ENCODE results near the gene RNF183. TPM values are rescaled to one million over a fixed set of nuclear protein-coding genes. Genes with fewer than 3 reads are reported as not detected.

RNF183 gene
- polyA plus RNA-seq, 4 donors: 0.54 to 1.7 (median 0.62) TPM; not detected in 1

DNA sequence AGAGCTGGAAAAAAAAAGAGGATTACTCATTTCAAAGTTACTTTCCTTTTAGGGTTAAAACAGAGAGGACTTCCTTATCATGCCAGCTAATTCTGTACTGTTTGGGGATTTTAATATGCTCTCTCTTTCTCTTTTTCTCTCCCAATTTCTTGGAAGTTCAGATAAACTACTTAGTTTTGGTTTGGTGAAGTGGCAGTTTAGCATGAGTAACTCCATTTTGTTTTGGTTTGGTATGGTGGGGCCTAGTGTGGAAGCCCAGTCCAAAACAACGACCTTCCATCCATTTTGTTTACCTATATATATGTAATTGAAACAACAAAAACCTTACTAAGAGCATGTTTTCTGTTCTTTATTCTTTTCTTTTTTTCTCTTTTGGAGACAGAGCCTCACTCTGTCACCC, 42.5 kb upstream of the RNF183 start:
- FAIRE-seq: no peak
- 0 to 36% (median 3%) methylated on average over 1 of the region's 1 CpG for WGBS, 3 donors
- H3K4me3 ChIP-seq (ENCODE audit: low read depth in 1 of 3, low read length in 3 of 3): no peak overlapping the region
- H3K9me3 ChIP-seq (ENCODE audit: control insufficient read depth in 2 of 2, insufficient read depth in 1 of 2, low read depth in 1 of 2, low read length in 1 of 2): no peaks in the 10 kb centered on the region
- peak overlapping the region in 1 of 3 donors; percentile 5 for H3K27ac ChIP-seq (ENCODE audit: low read depth in 1 of 3, low read length in 2 of 3)
- H3K4me1 ChIP-seq (ENCODE audit: control insufficient read depth in 3 of 3, insufficient read depth in 2 of 3, low read depth in 1 of 3, low read length in 2 of 3): peaks cover 0 to 38% (median 0%) of the 10 kb centered on the region in 3 donors
- DNase-seq: no peak
- H3K36me3 ChIP-seq (ENCODE audit: control insufficient read depth in 3 of 3, insufficient read depth in 2 of 3, low read depth in 1 of 3, low read length in 3 of 3): no peaks in the 10 kb centered on the region
- peaks cover 0 to 4% (median 0%) of the 10 kb centered on the region in 3 donors for H3K27me3 ChIP-seq (ENCODE audit: control insufficient read depth in 3 of 3, insufficient read depth in 3 of 3, low read length in 3 of 3)

DNA sequence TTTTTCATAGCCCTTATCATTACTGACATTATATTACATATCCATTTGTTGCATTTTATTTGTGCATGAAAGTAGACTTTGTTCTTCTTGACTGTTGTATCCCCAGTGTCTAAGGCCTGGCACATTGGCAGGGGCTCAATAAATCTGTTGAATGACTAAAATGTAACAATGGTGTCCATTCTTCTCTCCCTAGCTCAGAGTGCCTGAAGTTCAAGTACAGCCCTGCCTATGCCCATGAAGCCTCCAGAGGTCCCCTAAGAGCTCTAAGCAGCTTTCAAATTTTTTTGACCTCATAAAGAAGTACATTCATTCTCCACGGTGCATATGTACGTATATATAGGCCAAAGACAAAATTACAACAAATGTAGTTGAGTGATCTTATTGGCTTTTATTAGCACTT, 42.0 kb upstream of the RNF183 start:
- peak; percentile 44 to 45 for DNase-seq

DNA sequence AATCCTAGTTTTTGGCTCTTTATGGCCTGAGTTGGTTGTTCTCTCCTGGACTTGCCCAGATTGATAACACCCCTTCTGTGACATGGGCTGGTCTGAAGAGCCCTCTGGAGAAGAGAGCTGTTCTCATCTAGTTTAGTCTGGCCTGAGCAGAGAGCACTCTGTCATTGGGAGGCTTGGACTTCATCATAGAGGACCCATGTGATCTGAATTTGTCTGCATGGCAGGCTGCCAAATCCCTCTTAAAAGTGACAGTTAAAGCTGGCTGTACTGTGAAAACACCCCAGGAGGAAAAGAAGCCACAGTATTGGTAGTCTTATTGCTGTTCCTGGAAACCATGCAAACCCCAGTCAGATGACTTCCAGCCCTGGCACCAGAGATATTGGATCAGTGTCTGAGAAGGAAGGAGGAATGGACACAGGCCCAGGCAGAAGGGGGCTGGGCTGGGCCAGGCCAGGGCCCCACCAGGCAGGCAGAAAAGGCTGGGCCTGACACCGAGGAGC, 40.6 kb upstream of the RNF183 start:
- H3K36me3 ChIP-seq (ENCODE audit: control insufficient read depth in 3 of 3, insufficient read depth in 2 of 3, low read depth in 1 of 3, low read length in 3 of 3): no peaks in the 10 kb centered on the region
- H3K27me3 ChIP-seq (ENCODE audit: control insufficient read depth in 3 of 3, insufficient read depth in 3 of 3, low read length in 3 of 3): no peaks in the 10 kb centered on the region
- WGBS, 3 donors: 23 to 33% (median 27%) methylated on average over 1 of the region's 1 CpG
- peaks cover 0 to 33% (median 8%) of the 10 kb centered on the region in 3 donors for H3K4me1 ChIP-seq (ENCODE audit: control insufficient read depth in 3 of 3, insufficient read depth in 2 of 3, low read depth in 1 of 3, low read length in 2 of 3)
- peak overlapping the region in 2 of 3 donors; percentile 51 to 64 for H3K27ac ChIP-seq (ENCODE audit: low read depth in 1 of 3, low read length in 2 of 3)
- no peak overlapping the region for H3K4me3 ChIP-seq (ENCODE audit: low read depth in 1 of 3, low read length in 3 of 3)
- DNase-seq: peak; percentile 42 to 56
- H3K9me3 ChIP-seq (ENCODE audit: control insufficient read depth in 2 of 2, insufficient read depth in 1 of 2, low read depth in 1 of 2, low read length in 1 of 2): no peaks in the 10 kb centered on the region
- no peak for FAIRE-seq

More for the DNA sequence above, 42.0 kb upstream of the RNF183 start:
- Histone ChIP-seq H3K36me3 (ENCODE audit: control insufficient read depth in 3 of 3, insufficient read depth in 2 of 3, low read depth in 1 of 3, low read length in 3 of 3) (no peaks in the 10 kb centered on the region), H3K9me3 (ENCODE audit: control insufficient read depth in 2 of 2, insufficient read depth in 1 of 2, low read depth in 1 of 2, low read length in 1 of 2) (no peaks in the 10 kb centered on the region), H3K4me1 (ENCODE audit: control insufficient read depth in 3 of 3, insufficient read depth in 2 of 3, low read depth in 1 of 3, low read length in 2 of 3) (peaks cover 0 to 33% (median 0%) of the 10 kb centered on the region in 3 donors), H3K4me3 (ENCODE audit: low read depth in 1 of 3, low read length in 3 of 3) (no peak overlapping the region), H3K27me3 (ENCODE audit: control insufficient read depth in 3 of 3, insufficient read depth in 3 of 3, low read length in 3 of 3) (peaks cover 0 to 4% (median 0%) of the 10 kb centered on the region in 3 donors), H3K27ac (ENCODE audit: low read depth in 1 of 3, low read length in 2 of 3) (peak overlapping the region in 1 of 3 donors; percentile 5)
- FAIRE-seq: no peak
- WGBS, 3 donors: 12 to 48% (median 22%) methylated on average over 2 of the region's 2 CpGs

DNA sequence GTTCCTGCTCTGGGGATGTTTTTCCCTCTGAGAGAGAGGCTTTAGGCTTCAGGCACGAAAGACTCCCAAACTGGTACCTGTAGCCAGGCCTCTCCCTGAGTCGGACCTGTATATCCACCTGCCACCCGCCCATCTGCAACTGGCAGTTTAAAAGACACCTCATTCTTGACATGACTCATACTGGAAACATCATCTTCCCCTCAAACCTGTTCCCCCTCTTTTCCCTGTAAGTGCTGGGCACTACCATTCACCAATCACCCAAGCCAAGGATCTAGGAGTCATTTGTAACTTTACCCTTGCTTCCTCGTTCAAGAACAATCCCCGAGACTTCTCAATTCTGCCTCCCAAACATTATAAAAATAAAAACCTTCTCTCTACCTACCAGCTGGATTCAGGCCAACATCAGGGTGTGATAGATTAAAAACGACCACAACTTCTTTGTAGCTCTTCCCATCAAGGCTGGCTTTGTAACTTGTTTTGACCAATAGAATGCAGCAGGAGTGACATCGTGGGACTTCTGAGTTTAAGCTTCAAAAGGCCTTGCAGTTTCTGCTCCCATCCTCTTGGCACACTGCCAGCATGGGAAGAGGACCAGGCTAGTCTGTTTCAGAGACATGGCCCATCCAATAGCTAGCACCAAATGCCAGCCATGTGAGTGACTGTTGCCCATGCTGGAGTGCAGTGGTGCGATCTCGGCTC, 38.7 kb upstream of the RNF183 start:
- no peak for FAIRE-seq
- Histone ChIP-seq H3K36me3 (ENCODE audit: control insufficient read depth in 3 of 3, insufficient read depth in 2 of 3, low read depth in 1 of 3, low read length in 3 of 3) (no peaks in the 10 kb centered on the region), H3K4me3 (ENCODE audit: low read depth in 1 of 3, low read length in 3 of 3) (no peak overlapping the region), H3K9me3 (ENCODE audit: control insufficient read depth in 2 of 2, insufficient read depth in 1 of 2, low read depth in 1 of 2, low read length in 1 of 2) (no peaks in the 10 kb centered on the region), H3K27me3 (ENCODE audit: control insufficient read depth in 3 of 3, insufficient read depth in 3 of 3, low read length in 3 of 3) (no peaks in the 10 kb centered on the region), H3K27ac (ENCODE audit: low read depth in 1 of 3, low read length in 2 of 3) (no peak overlapping the region), H3K4me1 (ENCODE audit: control insufficient read depth in 3 of 3, insufficient read depth in 2 of 3, low read depth in 1 of 3, low read length in 2 of 3) (peaks cover 0 to 20% (median 8%) of the 10 kb centered on the region in 3 donors)
- WGBS, 3 donors: 46 to 62% (median 60%) methylated on average over 9 of the region's 9 CpGs
- no peak for DNase-seq

DNA sequence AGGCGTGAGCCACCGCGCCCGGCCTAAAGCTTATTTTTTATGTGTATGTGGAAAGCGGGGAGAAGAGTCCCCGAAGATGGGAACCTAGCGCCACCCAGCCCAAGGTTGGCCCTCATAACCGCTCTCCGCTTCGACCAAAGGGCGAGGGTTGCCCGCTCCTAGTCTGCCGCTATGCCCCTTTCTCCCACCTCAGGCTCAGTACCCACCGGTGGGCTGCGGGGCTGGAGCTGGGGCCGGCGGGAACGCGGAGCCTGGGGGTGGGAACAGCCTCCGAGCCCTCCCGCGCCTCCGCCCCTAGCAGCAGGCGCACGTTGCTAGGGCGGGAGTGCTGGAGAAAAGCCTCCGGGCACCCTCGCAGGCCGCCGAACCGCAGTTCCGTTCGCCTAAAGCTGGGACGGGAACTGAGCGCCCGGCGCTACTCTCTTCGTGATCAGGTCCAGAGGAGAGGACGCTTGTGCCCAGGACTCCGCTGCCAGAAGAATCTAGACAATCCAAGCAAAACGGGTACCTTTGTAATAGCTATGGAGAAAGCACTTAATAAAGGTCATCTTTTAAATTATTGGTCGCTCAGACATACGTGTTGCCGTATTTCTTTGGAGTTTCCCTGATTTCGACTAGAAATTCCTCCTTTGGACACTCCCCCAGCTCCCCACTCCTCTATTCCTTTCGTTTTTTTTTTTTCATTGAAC, 37.0 kb upstream of the RNF183 start, which contains the start of gene WDR31:
Gene WDR31 (minus strand): TSS at position 265 of the 689 bp plus-strand sequence. CDS start 8,253 bp downstream, outside the sequence.
- Histone ChIP-seq H3K27me3 (ENCODE audit: control insufficient read depth in 3 of 3, insufficient read depth in 3 of 3, low read length in 3 of 3) (no peaks in the 10 kb centered on the region), H3K36me3 (ENCODE audit: control insufficient read depth in 3 of 3, insufficient read depth in 2 of 3, low read depth in 1 of 3, low read length in 3 of 3) (no peaks in the 10 kb centered on the region), H3K4me1 (ENCODE audit: control insufficient read depth in 3 of 3, insufficient read depth in 2 of 3, low read depth in 1 of 3, low read length in 2 of 3) (peaks cover 0 to 15% (median 8%) of the 10 kb centered on the region in 3 donors), H3K9me3 (ENCODE audit: control insufficient read depth in 2 of 2, insufficient read depth in 1 of 2, low read depth in 1 of 2, low read length in 1 of 2) (no peaks in the 10 kb centered on the region), H3K4me3 (ENCODE audit: low read depth in 1 of 3, low read length in 3 of 3) (peak within 1 kb of the TSS; percentile 66 to 84 (median 79)), H3K27ac (ENCODE audit: low read depth in 1 of 3, low read length in 2 of 3) (peak within 1 kb of the TSS in 2 of 3 donors; percentile 76 to 79)
- FAIRE-seq (no peak), DNase-seq (peak; percentile 85 to 95)
- WGBS, 3 donors: 0 to 1% (median 1%) methylated on average over 42 to 46 of the region's 46 CpGs

DNA sequence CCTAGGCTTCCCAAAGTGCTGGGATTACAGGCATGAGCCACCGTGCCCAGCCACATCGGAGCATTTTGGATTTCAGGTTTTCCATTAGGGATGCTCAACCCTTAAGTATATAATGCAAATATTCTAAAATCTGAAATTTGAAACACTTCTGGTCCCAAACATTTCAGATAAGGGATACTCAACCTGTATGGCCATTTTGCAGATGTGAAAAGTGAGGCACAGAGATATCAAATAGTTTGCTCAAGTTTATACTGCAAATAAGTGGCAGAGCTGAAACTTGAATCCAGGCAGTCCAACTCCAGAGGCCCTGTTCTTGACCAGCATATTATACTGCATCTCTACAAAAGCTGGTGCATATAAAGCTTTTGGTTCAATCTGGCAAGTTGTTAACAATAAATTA, 34.5 kb upstream of the RNF183 start:
- WGBS, 3 donors: 95 to 96% (median 95%) methylated on average over 2 of the region's 2 CpGs
- Histone ChIP-seq H3K27ac (ENCODE audit: low read depth in 1 of 3, low read length in 2 of 3) (no peak overlapping the region), H3K4me1 (ENCODE audit: control insufficient read depth in 3 of 3, insufficient read depth in 2 of 3, low read depth in 1 of 3, low read length in 2 of 3) (peaks cover 0 to 8% (median 5%) of the 10 kb centered on the region in 3 donors), H3K36me3 (ENCODE audit: control insufficient read depth in 3 of 3, insufficient read depth in 2 of 3, low read depth in 1 of 3, low read length in 3 of 3) (no peaks in the 10 kb centered on the region), H3K27me3 (ENCODE audit: control insufficient read depth in 3 of 3, insufficient read depth in 3 of 3, low read length in 3 of 3) (no peaks in the 10 kb centered on the region), H3K9me3 (ENCODE audit: control insufficient read depth in 2 of 2, insufficient read depth in 1 of 2, low read depth in 1 of 2, low read length in 1 of 2) (no peaks in the 10 kb centered on the region), H3K4me3 (ENCODE audit: low read depth in 1 of 3, low read length in 3 of 3) (no peak overlapping the region)
- DNase-seq (no peak), FAIRE-seq (no peak)

DNA sequence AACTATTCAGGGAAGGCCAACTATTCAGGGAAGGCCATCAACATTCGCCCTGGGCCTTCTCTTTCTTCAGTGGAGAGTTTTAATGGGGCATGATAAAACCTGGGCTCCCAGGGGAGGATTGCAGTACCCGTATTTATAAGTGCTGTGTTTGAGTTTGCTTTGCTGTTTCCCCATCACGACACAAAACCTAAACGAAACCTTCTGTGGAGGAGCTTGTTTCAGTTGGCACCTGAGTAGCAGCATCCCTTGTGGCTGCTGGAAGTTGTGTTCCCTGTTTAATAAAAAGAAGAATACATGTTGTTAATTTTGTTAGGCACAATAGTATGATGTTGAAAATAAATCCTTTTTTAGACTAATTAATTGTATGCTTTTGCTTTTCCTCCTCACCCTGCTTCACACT, 28.6 kb upstream of the RNF183 start:
- no peaks in the 10 kb centered on the region for H3K9me3 ChIP-seq (ENCODE audit: control insufficient read depth in 2 of 2, insufficient read depth in 1 of 2, low read depth in 1 of 2, low read length in 1 of 2)
- peaks cover 0 to 3% (median 2%) of the 10 kb centered on the region in 3 donors for H3K36me3 ChIP-seq (ENCODE audit: control insufficient read depth in 3 of 3, insufficient read depth in 2 of 3, low read depth in 1 of 3, low read length in 3 of 3)
- DNase-seq (no peak), FAIRE-seq (no peak)
- H3K4me1 ChIP-seq (ENCODE audit: control insufficient read depth in 3 of 3, insufficient read depth in 2 of 3, low read depth in 1 of 3, low read length in 2 of 3): peaks cover 0 to 10% (median 0%) of the 10 kb centered on the region in 3 donors
- no peaks in the 10 kb centered on the region for H3K27me3 ChIP-seq (ENCODE audit: control insufficient read depth in 3 of 3, insufficient read depth in 3 of 3, low read length in 3 of 3)
- H3K27ac ChIP-seq (ENCODE audit: low read depth in 1 of 3, low read length in 2 of 3): no peak overlapping the region
- H3K4me3 ChIP-seq (ENCODE audit: low read depth in 1 of 3, low read length in 3 of 3): no peak overlapping the region
- WGBS, 3 donors: 76 to 83% (median 79%) methylated on average over 4 of the region's 4 CpGs

DNA sequence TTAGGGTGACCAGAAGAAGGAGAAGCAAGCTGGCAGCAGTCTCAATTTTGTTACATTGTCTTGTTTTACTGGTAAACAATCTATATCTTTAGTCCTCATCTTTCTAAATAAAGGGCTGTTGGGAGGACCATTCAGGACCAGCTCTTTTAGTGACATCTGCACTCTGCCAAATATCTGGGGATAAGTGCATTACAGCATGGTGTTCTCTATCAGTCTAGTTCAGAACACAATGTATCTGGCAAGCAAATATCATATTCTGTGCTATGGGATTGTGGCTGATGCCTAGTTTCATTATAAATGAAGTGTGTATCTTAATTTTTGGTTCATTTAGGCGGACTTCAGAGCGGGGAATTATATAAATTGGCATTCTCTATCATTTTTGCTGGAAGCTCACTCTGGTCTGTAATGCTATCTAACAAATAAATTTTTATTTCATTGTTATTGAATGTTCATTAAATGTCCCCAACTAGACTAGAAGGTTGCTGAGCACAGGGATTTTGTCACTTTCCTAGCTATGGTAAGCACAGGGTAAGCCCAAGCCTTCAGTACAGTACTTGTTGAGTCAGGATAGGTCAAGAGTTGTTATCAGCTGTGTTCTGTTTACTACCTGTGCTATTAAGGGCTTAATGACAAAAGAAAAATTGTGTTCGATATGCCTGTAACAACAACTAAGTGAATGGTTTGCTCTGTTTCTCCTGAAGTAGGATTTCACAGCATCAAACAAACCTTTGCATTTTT, 25.0 kb upstream of the RNF183 start:
- DNase-seq (peak in 1 of 2 donors; percentile 31), FAIRE-seq (no peak)
- no peaks in the 10 kb centered on the region for H3K27me3 ChIP-seq (ENCODE audit: control insufficient read depth in 3 of 3, insufficient read depth in 3 of 3, low read length in 3 of 3)
- no peak overlapping the region for H3K4me3 ChIP-seq (ENCODE audit: low read depth in 1 of 3, low read length in 3 of 3)
- peaks cover 0 to 3% (median 2%) of the 10 kb centered on the region in 3 donors for H3K36me3 ChIP-seq (ENCODE audit: control insufficient read depth in 3 of 3, insufficient read depth in 2 of 3, low read depth in 1 of 3, low read length in 3 of 3)
- no peaks in the 10 kb centered on the region for H3K9me3 ChIP-seq (ENCODE audit: control insufficient read depth in 2 of 2, insufficient read depth in 1 of 2, low read depth in 1 of 2, low read length in 1 of 2)
- WGBS, 3 donors: 74 to 88% (median 83%) methylated on average over 3 of the region's 3 CpGs
- H3K4me1 ChIP-seq (ENCODE audit: control insufficient read depth in 3 of 3, insufficient read depth in 2 of 3, low read depth in 1 of 3, low read length in 2 of 3): peaks cover 0 to 10% (median 0%) of the 10 kb centered on the region in 3 donors
- H3K27ac ChIP-seq (ENCODE audit: low read depth in 1 of 3, low read length in 2 of 3): no peak overlapping the region
